Nephron progenitor cell (in vitro differentiated cells): ENCODE data around the gene ATP10A.
"Not testable (repeated sequence)": the region's sequence is repeated elsewhere in the genome, so short reads cannot be mapped to it uniquely, and the experiment has no call there.

Experiments used
- DNase-seq: peaks from one replicate; pipeline ENCODE4 v3.0.0; 2021
- H3K27ac Mint-ChIP-seq: 2 replicates; pipeline ENCODE4 v1.8.0; 2021; ENCODE audit warnings: mild to moderate bottlenecking, moderate library complexity, mixed read lengths
- H3K27me3 Mint-ChIP-seq: 2 replicates; pipeline ENCODE4 v1.8.0; 2021; ENCODE audit warnings: mild to moderate bottlenecking, low read depth, mixed read lengths; ENCODE audit not compliant: poor library complexity
- H3K36me3 Mint-ChIP-seq: 2 replicates; pipeline ENCODE4 v1.8.0; 2021; ENCODE audit warnings: low read depth, mixed read lengths
- H3K4me1 Mint-ChIP-seq: 2 replicates; pipeline ENCODE4 v1.8.0; 2021; ENCODE audit warnings: mixed read lengths
- H3K4me3 Mint-ChIP-seq: 2 replicates; pipeline ENCODE4 v1.8.0; 2021; ENCODE audit warnings: mild to moderate bottlenecking, moderate library complexity, mixed read lengths
- H3K9me3 Mint-ChIP-seq: 2 replicates; pipeline ENCODE4 v1.8.0; 2021; ENCODE audit warnings: mild to moderate bottlenecking, moderate library complexity, mixed read lengths
- CTCF ChIP-seq: fragments of 200-600 bp; sonication (generic); IDR thresholded peaks from 2 replicates; pipeline ENCODE4 v1.5.0; 2021; ENCODE audit warnings: antibody characterized with exemption

ATP10A gene

GRCh38 chr15:25882466-25882865, 19.3 kb upstream of the ATP10A start:
- H3K4me1 Mint-ChIP-seq: peaks cover 4% of the 10 kb centered on the region
- H3K36me3 Mint-ChIP-seq: no peaks in the 10 kb centered on the region
- no peak overlapping the region for H3K4me3 Mint-ChIP-seq
- no peak for DNase-seq
- TF ChIP-seq CTCF: no peak
- no peak overlapping the region for H3K27ac Mint-ChIP-seq
- peaks cover 3% of the 10 kb centered on the region for H3K27me3 Mint-ChIP-seq
- H3K9me3 Mint-ChIP-seq: peaks cover 11% of the 10 kb centered on the region

DNA sequence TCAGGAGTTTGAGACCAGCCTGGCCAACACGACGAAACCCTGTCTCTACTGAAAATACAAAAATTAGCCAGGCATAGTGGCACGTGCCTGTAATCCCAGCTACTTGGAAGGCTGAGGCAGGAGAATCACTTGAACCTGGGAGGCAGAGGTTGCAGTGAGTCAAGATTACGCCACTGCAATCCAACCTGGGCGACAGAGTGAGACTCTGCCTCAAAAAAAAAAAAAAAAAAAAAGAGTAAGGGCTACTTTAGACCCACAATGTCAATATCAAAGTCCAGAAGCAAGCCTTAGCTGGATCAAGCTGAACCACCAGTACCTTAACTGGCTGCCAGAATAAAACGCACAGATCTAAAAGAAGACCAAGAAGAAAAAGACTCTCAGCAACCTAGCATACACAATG, 17.8 kb upstream of the ATP10A start:
- H3K27ac Mint-ChIP-seq, H3K36me3 Mint-ChIP-seq, H3K27me3 Mint-ChIP-seq, DNase-seq, H3K4me3 Mint-ChIP-seq, H3K4me1 Mint-ChIP-seq: not testable (repeated sequence)
- peaks cover 11% of the 10 kb centered on the region for H3K9me3 Mint-ChIP-seq

DNA sequence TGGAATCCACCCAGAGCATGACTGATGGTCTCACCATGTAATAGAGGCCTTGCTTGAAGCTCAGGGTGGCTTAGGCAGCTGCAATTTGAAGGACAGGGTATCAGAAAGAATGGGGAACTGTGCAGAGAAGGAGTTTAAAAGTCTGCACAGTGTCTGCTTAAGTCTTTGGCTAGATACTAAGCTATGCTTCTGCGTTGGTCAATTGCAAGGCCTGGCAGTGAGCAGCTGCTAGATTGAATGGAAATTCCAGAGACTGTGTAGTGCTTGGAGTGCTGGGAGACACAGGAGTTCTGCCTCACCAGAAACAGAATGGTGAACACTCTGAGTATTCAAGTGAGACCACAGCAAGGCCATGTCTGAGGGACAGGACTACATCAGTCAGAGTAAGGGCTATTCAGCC, 17.3 kb upstream of the ATP10A start:
- H3K27ac Mint-ChIP-seq: no peak overlapping the region
- H3K36me3 Mint-ChIP-seq: no peaks in the 10 kb centered on the region
- H3K9me3 Mint-ChIP-seq: peaks cover 11% of the 10 kb centered on the region
- no peak for DNase-seq
- no peak for TF ChIP-seq CTCF
- peaks cover 3% of the 10 kb centered on the region for H3K27me3 Mint-ChIP-seq
- no peak overlapping the region for H3K4me3 Mint-ChIP-seq
- peaks cover 4% of the 10 kb centered on the region for H3K4me1 Mint-ChIP-seq

- H3K27ac Mint-ChIP-seq: no peak overlapping the region
- no peak for DNase-seq
- H3K4me1 Mint-ChIP-seq: peaks cover 2% of the 10 kb centered on the region
- TF ChIP-seq CTCF: no peak
- peaks cover 11% of the 10 kb centered on the region for H3K9me3 Mint-ChIP-seq
- peaks cover 3% of the 10 kb centered on the region for H3K27me3 Mint-ChIP-seq
- H3K4me3 Mint-ChIP-seq: no peak overlapping the region
- no peaks in the 10 kb centered on the region for H3K36me3 Mint-ChIP-seq
Observed at GRCh38 chr15:25879438-25879837, 16.3 kb upstream of the ATP10A start.

GRCh38 chr15:25877681-25878080, 14.6 kb upstream of the ATP10A start:
- H3K9me3 Mint-ChIP-seq: no peaks in the 10 kb centered on the region
- no peaks in the 10 kb centered on the region for H3K4me1 Mint-ChIP-seq
- no peak overlapping the region for H3K4me3 Mint-ChIP-seq
- H3K27ac Mint-ChIP-seq: no peak overlapping the region
- TF ChIP-seq CTCF: no peak
- no peak for DNase-seq
- H3K36me3 Mint-ChIP-seq: no peaks in the 10 kb centered on the region
- peaks cover 3% of the 10 kb centered on the region for H3K27me3 Mint-ChIP-seq

GRCh38 chr15:25876231-25877140, 13.4 kb upstream of the ATP10A start:
- TF ChIP-seq CTCF: no peak
- no peak for DNase-seq
- H3K27me3 Mint-ChIP-seq: peaks cover 3% of the 10 kb centered on the region
- H3K36me3 Mint-ChIP-seq: no peaks in the 10 kb centered on the region
- H3K9me3 Mint-ChIP-seq: no peaks in the 10 kb centered on the region
- no peaks in the 10 kb centered on the region for H3K4me1 Mint-ChIP-seq
- H3K27ac Mint-ChIP-seq: no peak overlapping the region
- H3K4me3 Mint-ChIP-seq: no peak overlapping the region
